Measurements from ENCODE around the gene LMF1. TPM values are rescaled to one million over a fixed set of nuclear protein-coding genes. Genes with fewer than 3 reads are reported as not detected.
"Not testable (repeated sequence)": the region's sequence is repeated elsewhere in the genome, so short reads cannot be mapped to it uniquely, and the experiment has no call there.

The LMF1 gene
- total RNA-seq, 1 donor from 2014 or later: 13.6 TPM

DNA sequence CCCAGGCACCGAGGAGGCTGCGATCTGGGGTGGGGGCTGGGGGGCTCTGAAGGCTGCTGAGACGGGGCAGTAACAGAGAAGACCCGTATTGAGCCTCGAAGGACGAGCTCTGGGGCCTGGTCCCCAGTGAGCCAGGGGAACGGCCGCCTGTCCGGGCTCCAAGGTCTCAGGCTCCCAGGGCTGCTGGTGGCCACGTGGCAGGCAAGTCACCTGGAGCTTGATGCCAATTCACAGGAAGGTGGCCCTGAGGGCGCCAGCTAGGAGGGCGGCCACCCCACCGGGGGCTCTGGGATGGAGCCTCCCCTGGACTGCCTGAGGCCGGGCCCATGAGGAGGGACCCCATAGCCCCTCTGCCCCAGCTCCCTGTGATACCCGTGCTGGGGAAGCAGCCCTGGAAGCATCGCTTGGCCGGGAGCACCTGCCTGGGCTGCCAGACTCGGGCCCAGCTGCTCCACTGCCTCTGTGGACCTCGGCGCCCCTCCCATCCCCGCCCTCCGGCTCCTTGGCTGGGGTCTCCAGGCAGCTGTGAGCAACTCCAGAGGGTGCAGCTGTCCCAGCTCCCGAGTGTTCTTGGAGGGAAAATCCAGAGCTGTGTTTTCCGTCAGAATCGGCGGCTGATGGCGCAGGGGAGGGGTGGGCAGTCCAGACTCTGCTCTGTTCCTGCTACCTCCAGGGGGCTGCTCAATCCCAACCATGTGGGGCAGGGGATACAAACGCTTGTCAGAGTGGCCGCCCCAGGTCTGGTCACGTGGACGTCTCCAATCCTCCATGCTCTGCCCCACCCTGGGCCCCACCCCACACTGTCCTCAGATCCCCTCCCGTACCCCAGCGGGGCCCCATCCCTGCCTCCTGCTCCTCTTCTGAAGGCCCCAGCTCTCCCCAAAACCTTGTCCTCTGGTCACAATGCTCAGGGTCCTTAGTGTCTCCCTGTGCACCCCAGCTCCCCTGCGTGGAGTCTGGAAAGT, 103.1 kb downstream of the LMF1 start:
- no peak for DNase-seq

DNA sequence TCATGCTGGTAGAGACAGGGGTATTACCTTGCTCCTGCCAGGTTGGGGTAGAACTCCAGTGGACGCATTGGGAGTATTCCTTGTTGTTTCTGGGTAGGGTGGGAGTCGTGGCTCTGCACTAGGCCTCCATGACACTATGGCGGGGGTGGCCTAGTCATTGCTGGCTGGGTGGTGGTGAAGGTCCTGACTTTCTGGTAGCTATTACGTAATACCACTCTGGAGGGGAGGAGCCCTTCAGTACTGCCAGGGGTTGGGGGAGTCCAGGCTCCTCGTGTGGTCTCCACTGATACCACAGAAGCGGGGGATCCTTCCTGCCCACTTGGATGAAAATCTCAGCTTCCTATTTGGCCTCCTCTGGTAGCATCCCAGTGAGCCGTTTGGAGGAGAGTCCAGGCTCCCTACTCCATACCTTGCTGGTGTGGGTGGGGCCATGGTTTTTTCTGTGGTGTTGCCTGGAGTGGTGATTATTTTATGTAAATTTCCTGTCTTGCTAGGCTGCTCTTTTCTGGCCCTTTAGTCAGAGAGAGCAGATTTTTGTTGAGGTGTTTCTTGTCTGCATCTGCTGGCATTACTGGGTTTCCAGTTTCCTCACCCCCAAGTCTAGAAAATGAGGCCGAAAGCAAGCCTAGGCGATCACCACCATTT, 104.4 kb downstream of the LMF1 start:
- DNase-seq: no peak

DNA sequence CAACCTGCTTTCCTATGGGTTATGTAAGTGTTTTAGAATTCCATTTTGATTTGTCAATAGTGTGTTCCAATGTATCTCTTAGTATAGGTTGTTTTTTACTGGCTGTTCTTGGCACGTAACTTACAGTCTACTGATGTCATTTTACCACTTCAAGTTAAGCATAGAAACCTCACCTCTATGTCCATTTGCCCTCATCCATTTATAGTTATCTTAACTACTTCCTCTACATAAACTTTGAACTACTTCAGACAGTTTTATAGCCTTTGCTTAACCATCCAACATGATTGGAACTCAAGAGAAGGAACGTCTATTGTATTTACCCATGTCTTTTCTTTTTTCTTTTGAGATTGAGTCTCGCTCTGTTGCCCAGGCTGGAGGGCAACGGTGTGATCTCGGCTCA, 105.8 kb downstream of the LMF1 start:
- DNase-seq: no peak

DNA sequence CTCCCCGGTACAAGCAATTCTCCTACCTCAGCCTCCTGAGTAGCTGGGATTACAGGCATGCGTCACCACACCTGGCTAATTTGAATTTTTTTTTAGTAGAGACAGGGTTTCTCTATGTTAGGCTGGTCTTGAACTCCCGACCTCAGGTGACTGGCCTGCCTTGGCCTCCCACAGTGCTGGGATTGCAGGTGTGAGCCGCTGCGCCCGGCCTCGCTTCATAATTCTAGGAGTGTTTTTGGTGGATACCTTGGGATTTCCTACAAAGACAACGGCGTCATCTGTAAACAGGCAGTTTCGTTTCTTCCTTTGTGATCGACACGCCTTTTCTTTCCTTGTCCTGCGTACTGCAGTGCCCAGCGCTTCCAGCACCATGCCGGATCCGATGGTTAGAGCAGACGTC, 109.3 kb downstream of the LMF1 start:
- no peak for DNase-seq

DNA sequence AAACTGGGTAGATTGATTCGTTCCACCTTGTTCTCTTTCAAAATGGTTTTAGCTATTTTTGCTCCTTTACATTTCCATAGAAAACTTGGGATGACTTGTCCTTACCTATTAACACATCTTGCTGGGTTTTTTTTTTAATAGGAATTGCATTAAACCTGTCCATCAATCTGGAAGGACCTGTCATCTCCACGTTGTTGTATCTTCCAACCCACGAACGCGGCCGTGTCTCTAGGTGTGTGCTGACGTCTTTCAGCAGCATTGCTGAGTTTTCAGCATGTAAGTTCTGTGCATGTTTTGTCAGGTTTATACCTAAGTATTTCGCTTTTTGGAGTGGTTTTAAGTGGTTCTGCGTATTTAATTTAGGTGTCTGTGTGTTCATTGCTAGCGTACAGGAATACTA, 109.9 kb downstream of the LMF1 start:
- DNase-seq: no peak

DNA sequence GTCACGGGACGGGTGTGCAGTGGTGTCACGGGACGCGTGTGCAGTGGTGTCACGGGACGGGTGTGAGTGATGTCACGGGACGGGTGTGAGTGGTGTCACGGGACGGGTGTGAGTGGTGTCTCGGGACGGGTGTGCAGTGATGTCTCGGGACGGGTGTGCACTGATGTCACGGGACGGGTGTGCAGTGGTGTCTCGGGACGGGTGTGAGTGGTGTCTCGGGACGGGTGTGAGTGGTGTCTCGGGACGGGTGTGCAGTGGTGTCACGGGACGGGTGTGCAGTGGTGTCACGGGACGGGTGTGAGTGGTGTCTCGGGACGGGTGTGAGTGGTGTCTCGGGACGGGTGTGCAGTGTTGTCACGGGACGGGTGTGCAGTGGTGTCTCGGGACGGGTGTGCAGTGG, 111.8 kb downstream of the LMF1 start:
- DNase-seq: not testable (repeated sequence)

DNA sequence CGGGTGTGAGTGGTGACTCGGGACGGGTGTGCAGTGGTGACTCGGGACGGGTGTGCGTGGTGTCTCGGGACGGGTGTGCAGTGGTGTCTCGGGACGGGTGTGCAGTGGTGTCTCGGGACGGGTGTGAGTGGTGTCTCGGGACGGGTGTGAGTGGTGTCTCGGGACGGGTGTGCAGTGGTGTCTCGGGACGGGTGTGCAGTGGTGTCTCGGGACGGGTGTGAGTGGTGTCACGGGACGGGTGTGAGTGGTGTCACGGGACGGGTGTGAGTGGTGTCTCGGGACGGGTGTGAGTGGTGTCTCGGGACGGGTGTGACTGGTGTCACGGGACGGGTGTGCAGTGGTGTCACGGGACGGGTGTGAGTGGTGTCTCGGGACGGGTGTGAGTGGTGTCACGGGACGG, 112.3 kb downstream of the LMF1 start:
- not testable (repeated sequence) for DNase-seq

DNA sequence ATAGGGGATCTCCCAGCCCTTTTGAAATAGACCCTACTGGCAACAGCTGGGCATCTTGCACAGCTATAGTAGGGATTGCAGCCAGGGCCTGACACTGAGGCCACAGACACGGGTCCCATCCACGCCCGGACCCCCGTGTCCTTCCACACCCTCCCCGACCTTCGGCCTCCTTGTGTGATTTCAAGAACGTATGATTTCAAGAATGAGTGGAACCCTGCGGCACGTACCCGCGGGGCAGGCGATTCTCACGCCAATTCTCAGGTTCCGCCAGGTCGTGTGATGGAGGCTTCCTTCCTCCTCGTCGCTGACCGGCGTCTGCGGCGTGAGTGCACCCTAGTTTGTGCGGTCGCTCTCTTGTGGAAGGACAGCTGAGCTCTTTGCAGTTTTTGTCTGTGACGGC, 114.0 kb downstream of the LMF1 start:
- no peak for DNase-seq

DNA sequence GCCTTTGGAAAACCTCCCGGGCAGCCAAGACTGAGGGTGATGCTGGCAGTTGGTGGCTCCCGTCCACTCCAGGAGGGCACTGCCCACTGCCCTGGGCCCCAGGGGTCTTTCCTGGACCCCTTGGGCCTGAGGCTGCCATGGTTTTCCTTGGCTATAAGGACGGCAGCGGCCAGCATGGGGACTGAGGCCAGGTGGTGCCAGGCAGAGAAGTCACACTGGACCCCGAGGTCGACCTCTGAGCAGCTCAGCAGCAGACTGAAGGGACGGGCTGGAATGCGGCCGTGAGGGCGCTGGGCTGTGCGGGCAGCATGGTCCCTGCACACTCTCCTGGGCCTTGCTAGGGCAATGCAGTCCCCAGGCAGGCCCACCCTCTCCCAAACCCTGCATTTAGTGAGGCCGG, 114.7 kb downstream of the LMF1 start:
- no peak for DNase-seq

DNA sequence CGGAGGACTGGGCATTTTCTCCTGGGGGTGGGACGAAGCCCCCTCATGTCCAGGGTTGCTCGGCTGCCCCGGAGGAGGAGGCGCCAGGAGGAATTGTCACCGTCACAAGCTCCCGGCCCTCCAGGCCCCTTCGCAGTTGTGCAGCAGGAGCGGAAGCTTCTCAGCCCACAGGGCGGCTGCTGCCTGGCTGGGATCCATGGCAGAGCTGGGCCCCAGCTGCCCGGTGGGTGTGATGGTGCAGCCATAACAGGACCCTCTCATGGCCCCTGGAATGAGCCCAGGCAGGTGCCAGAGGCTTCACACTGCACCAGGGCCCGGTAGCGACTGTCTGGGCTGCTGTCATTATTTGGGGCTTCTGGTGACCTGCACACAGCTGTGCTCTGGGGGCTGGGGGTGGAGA, 115.3 kb downstream of the LMF1 start:
- no peak for DNase-seq

DNA sequence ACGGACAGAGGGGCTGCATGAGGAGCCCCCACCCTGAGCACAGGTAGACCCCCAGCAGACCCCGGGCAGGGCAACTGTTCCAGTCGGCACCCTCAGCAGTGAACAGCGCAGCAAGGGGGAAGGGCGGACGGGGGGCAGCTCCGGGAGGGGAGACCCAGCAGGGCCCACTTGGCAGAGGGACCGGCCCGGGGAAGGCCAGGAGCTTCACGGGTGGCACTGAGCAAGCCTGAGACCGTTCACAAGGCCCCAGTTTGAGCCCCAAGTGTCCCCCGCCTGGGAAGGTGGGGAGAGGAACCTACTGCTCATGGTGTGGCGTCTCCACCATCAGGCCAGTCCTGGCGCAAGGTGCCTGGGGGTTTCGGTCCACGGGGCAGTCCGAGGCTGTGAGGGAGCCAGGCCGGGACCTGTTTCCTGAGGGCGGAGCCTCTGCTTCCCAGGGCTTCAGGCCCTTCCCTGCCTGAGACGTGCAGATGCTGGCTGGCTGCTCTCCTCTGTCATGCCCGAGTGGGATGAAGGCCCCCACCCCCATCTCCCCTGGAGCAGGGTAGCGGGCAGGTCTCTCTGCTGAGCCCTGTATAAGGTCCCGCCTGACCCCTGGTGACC, 115.9 kb downstream of the LMF1 start:
- DNase-seq: no peak

DNA sequence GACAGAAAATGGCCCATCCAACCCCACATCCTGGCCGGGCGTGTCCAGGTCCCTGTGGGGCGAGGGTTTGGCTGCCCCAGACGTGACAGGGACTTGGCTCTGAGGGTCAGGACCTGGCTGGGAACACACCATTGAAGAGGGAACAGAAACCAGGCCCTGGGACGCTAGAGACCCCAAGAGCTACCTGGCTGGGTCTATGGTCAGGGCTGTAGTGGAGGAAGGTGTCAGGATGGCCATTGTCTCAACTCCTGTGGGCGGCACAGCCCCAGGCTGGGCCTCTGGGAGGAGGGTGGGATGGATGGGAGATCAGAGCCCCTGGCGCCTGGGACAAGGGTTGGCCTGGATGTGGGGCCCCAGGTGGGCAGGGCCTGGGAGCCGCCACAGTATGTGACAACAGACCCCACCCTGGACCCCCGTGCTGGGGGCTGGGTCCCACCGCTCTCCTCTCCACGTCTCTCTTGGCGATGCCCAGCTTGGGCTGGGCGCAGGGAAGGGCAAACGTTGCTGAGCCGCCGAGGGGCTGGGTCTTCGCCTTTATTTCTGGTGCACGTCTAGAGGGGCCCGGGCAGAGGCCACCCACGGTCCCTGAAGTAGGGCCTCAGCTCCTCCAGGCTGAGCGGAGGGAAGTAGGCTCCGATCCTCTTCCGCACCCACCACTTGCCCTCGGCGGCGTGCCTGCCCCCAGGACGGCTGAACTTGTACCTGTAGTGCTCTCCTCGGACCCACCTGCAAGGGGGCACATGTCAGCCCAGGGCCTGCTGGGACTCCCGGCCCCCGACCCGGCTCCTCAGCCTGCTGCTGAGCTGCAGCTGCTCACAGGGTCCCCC, 116.6 kb downstream of the LMF1 start:
- DNase-seq: no peak

DNA sequence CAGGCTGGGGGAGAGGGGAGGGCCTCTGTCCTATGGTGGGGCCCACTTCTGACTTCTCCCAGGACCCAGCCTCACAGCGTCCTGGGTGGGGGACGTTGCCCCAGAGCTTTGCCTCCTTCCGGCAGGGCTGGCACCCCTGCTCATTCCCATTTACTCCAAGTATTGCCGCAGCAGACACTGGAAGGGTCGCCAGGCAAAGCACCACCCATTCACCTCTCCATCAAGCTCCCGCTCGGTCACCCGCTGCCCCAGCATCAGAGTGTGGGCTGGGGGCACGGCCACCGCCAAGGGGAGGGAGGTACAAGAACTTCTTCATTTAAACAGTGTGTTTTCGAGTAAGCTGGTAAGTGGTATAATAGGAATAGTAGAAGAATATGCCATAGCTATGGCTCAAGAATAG, 117.5 kb downstream of the LMF1 start:
- no peak for DNase-seq

DNA sequence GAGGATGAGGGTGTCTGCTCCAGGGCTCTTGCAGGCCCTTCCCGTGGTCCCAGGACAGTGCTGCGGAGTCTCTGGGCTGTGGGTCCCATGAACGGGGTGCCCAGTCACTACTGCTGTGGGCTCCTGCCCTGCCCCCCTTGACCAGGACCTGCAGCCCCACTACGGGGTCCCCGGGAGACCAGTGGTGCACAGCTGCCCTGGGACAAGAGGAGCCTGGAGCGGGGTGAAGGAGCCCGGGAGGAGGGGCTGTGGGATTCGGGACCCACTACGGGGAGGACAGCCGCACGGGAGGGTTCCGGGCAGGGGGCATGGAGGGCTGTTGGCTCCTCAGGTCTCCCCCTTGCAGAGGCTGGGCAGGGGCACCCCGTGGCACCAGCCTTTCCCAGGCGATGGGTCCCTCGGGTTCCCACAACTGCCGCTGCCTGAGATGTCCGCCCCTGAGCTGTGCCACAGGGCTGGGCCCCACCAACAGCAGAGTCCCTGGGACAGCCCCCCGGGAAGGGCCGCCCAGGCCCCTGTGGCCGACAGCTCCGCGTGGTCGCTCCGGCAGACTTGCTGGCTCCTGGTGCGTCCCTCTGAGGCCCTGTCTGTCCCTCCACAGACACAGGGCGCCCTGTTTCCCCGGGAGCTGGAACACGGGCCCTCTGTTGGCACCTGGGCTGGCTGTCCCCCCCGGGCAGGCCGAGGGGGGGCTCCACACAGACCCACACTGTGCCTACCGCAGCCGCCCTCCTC, 118.2 kb downstream of the LMF1 start:
- DNase-seq: no peak

DNA sequence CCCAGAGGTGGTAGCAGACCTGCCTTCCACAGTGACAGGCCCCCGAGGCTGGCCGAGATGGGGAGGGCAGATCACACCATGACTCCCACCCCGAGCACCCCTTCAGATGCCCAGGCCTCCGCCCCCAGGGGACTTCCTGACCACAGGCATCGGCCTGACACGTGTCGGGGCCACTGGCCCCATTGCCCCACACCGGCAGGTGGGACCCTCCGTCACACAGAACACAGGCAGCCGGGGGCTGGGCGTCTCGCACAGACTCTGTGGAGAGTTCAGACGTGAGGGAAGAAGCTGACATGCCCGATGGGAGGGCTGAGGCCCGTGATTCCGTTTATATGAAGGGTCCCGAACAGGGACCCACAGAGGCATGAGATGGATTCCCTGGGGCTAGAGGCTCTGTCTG, 118.9 kb downstream of the LMF1 start:
- no peak for DNase-seq

DNA sequence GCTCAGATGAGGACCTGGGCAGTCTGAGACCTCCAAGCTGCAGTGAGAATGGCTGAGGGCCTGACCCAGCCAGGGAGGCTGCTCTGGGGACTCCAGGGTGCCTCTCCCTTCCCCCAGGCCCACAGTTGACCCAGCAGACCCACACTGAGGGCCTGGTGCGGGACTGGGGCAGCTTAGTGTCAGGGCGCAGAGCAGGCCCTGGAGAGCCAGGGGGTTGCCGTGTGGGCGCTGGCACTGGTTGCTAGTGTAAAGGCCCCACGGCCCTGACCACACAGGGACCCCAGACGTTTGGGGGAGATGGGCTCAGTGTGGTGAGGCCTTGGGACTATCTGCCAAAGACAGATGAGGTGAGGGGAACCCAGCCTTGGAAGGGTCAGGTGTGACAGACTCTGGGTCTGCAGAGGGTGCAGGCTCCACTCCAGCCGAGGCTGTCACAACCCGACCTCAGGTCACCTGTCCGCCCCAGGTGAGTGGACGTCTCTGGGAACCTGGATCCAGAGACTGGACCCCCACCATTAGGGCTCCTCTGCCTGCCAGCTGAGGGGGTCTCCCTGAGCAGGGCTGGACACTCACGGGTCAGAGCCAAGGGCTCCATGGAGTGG, 119.5 kb downstream of the LMF1 start:
- DNase-seq: no peak

DNA sequence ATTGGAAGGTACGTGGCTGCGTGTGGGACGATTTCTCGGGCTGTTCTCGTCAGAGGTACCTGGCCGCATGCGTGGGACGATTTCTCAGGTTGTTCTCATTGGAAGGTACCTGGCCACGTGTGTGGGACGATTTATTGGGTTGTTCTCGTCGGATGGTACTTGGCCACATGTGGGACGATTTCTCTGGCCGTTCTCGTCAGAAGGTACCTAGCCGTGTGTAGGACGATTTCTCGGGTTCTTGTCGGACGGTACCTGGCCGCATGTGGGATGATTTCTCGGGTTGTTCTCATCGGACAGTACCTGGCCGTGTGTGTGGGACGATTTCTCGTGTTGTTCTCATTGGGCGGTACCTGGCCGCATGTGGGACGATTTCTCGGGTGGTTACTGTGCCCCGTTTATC, 120.1 kb downstream of the LMF1 start:
- DNase-seq: no peak

DNA sequence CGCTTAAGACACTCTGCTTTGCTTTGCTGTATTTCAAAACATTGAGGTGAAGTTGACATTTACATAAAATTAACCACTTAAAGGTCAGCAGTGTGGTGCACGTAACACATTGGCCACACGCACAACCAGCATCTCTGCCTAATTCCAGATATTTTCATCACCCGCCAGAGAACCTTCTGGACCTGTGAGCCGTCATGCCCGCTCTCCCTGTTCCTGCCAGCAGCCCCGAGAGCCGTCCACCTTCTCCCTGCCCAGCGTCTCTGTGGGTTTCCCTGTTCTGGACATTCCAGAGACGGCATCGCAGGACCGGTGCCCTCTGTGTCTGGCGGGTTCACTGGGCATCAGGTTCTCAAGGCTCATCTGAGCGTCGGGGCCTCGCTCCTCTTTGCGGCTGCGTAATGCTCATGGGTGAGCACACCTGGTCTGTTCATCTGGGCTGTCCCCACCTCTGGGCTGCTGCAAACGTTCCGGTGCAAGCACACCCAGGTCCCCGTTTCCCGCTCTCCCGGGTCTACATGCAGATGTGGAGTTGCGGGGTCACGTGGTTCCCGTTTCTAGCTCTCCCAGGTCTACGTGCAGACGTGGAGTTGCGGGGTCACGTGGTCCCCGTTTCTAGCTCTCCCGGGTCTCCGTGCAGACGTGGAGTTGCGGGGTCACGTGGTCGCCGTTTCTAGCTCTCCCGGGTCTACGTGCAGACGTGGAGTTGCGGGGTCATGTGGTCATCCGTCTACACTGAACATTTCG, 122.1 kb downstream of the LMF1 start:
- DNase-seq: no peak

DNA sequence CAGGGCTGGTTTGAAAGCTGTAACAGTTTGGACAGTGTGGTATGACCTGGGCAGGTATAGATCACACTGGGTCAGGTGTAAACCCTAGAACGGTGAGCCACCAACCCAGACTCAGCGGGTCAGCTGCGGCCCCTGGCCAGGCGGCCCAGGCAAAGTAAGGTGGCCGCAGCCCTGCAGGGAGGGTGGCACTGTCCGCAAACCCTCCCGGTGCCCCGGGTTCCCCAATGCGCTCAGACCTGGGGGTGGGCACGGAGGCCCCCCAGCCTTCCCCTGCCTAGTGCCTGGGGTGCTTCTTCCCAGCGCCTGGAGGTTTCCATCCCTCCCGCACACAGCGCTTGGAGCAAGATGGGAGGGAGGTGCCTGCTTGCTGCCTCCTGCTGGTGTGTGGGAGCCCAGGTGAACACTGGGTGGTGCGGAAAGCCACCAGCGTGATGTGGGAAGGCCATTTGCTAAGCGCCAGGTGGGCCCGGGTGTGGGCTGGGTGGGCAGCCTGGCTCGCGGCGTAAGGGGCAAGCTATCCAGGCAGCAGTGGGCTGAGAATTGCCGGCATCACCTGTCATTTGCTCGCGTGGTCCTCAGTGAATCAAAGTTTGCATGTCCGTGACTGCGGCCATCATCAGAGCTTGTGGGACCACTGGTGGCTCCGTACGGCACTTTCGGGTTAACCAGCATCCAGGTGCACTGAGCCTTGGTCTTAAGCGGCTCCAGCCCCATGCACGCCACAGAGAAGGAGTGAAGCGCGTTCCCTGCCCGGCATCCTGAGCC, 122.9 kb downstream of the LMF1 start:
- no peak for DNase-seq

DNA sequence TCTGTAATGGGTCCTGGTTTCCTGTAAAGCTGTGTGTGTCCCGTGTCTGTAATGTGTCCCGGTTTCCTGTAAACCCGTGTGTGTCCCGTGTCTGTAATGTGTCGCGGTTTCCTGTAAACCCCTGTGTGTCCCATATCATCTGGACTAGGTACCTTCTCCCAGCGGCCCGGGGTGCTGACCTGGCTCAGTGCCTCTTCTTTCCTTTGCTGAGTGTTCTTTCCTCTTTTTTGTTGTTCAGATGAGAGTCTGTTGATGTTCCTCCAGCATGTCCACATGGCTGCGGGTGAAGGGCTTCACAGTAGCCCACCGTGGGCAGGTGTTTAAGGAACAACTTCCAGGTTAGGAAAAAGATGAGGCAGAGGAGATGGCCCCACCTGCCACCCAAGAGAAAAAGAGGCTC, 123.6 kb downstream of the LMF1 start:
- DNase-seq: no peak

Measured in skin of body (tissue), 2 donors.